Stimulated activated effector memory CD8-positive, alpha-beta T cell treated with anti-CD3 and anti-CD28 coated beads, Interleukin-12 subunit alpha, Interleukin-12 subunit beta, amount 100 ng/mL, for 72 hours (primary cell): ENCODE results near the gene PTPRM.

ENCODE experiments used
- ATAC-seq: fragments of 150-1000 bp; cut with Tn5 transposase; 2 replicates; pipeline ENCODE4 v1.10.0; 2021
- DNase-seq, 2 donors: peaks; one replicate each; pipeline ENCODE4 v3.0.0; 2021 to 2022; ENCODE audit warnings: low spot score in 2 of 2
- H3K27ac Mint-ChIP-seq: one replicate; pipeline ENCODE4 v1.8.0; 2022; ENCODE audit warnings: mild to moderate bottlenecking, mixed read lengths
- H3K36me3 Mint-ChIP-seq: one replicate; pipeline ENCODE4 v1.8.0; 2022; ENCODE audit warnings: mild to moderate bottlenecking, mixed read lengths
- H3K4me1 Mint-ChIP-seq: one replicate; pipeline ENCODE4 v1.8.0; 2022; ENCODE audit warnings: mixed read lengths
- H3K4me3 Mint-ChIP-seq: one replicate; pipeline ENCODE4 v1.8.0; 2022; ENCODE audit warnings: mild to moderate bottlenecking, mixed read lengths
- H3K9me3 Mint-ChIP-seq: one replicate; pipeline ENCODE4 v1.8.0; 2022; ENCODE audit warnings: mixed read lengths

The PTPRM gene

DNA sequence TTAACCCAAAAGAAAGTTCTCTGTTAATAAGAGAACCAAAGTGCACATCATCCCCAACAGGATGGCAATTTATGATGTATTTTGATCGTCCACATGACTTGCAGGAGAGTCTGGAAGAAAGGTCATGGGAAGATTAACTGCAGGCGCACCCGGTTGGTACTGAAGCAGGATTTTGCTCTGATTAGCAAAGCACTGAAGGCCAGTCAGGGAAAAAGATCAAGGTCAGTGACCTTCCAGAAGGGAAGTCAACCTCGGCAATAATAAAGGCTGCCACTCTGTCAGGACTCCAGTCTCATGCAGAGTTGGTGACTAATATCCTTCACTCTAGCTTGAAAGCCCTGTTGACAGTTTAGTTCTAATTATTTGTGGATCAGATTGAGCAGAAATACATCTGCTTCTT is 609.4 kb downstream of the PTPRM start:
- Mint-ChIP-seq H3K27ac (no peak overlapping the region), H3K9me3 (peaks cover 4% of the 10 kb centered on the region), H3K4me3 (no peak overlapping the region), H3K36me3 (no peaks in the 10 kb centered on the region), H3K4me1 (no peaks in the 10 kb centered on the region)
- no peak for DNase-seq
- no peak for ATAC-seq

DNA sequence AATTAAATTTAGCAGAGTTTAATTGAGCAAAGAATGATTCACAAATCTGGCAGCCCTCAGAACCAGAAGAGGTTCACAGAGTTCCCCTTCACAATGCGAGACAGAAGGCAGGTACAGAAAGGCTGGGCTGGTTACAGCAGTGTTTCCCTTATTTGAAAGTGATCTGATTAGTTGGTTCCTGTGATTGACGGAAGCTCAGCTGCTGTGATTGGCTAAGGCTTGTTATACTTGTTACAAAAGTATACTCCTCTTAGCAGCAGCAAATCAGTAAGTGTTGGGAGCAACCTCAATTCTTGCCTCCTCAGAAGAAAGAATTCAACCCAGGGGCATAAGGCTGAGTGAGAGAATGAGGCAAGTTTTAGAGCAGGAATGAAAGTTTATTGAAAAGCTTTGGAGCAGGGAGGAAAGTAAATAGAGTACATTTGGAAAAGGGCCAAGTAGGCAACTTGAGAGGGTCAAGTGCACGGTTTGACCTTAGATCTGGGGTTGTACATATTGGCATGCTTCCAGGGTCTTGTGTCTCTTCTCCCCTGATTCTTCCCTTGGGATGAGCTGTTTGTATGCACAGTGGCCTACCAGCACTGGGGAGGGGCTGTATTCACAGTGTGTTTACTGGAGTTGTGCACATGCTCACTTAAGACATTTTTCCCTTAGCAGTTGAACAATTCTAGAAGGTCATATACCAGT is 610.4 kb downstream of the PTPRM start:
- Mint-ChIP-seq H3K4me3 (no peak overlapping the region), H3K4me1 (no peaks in the 10 kb centered on the region), H3K27ac (no peak overlapping the region), H3K36me3 (no peaks in the 10 kb centered on the region), H3K9me3 (peaks cover 4% of the 10 kb centered on the region)
- no peak for DNase-seq
- no peak for ATAC-seq

DNA sequence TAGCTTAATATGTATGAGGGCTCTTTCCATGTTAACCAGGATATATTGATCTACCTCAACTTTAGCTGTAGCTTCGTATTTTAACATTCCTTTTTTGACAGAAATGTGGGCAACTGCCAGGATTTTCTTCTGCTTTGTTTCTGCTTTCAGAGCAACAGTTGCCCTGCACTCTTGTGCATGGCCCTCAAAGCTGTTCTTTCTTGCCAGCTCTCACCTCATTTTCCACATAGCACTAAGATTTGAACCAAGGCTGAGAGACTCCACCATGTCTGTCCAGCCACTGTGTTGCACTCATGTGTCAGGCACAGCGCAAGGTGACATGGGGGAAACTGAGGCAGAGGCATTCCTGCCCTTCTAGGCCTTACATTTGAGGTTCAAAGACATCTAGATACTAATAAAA is 619.3 kb downstream of the PTPRM start:
- no peak overlapping the region for H3K4me3 Mint-ChIP-seq
- no peak for DNase-seq
- no peak for ATAC-seq
- H3K27ac Mint-ChIP-seq = no peak overlapping the region
- no peaks in the 10 kb centered on the region for H3K36me3 Mint-ChIP-seq
- no peaks in the 10 kb centered on the region for H3K9me3 Mint-ChIP-seq
- no peaks in the 10 kb centered on the region for H3K4me1 Mint-ChIP-seq

DNA sequence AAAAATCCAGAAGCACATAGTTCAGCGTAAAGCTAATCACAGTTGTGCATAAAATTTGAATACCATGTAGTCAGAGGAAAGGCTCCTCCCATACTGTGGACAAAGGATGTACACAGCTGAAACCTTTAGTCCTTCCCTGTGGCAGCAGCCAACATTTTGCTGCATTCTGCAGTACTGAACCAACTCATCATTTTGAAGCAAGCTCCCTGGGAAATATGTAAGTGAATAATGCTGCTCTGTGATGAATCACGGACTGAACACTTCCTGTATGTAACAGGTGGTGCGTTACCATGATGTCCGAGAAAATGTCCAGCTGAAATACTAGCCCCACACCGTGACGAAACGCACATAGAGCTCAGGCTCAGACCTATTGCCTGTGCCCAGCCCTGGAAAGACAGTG is 621.1 kb downstream of the PTPRM start:
- Mint-ChIP-seq H3K4me1 (no peaks in the 10 kb centered on the region), H3K36me3 (no peaks in the 10 kb centered on the region), H3K9me3 (no peaks in the 10 kb centered on the region), H3K4me3 (no peak overlapping the region), H3K27ac (no peak overlapping the region)
- ATAC-seq (no peak), DNase-seq (no peak)

DNA sequence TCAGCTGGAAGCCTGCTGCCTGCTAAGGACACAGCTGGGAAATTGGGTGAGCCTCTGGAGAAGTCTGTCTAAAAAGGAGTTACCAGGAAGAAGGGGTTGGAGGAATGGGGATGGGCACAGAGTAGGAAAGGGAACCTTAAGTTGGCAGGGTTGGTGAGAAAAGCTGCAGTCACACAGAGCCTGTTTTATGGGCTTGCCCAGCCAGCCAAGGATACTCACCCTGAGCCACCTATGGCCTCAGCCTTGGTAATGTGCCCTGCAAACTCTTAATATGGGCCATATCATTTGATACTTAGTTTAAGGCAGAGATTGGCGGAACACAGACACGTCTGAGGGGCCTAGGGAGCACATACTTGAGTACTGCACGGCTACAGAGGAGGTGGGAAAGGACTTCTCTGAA is 623.9 kb downstream of the PTPRM start:
- no peaks in the 10 kb centered on the region for H3K4me1 Mint-ChIP-seq
- no peaks in the 10 kb centered on the region for H3K36me3 Mint-ChIP-seq
- no peak for DNase-seq
- no peak overlapping the region for H3K27ac Mint-ChIP-seq
- no peak overlapping the region for H3K4me3 Mint-ChIP-seq
- ATAC-seq = no peak
- peaks cover 2% of the 10 kb centered on the region for H3K9me3 Mint-ChIP-seq

DNA sequence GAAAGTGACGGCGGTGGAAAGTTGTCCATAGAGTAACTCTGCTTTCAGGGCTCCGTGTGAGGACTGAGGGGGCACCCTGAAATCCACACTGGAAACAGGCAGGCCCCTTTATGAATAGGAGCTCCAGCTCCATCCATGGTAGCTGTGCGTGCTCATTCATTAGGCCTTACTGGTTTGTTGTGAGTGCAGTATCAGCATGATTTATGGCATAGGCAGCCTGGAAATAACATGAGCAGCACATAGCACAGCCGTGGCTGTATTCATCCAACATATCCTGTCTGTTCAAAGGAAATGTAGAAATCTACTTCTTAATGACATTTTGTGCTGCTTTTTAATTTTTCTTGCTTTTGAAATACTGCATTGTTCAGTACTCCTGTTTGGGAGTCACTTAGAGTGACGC is 627.3 kb downstream of the PTPRM start:
- Mint-ChIP-seq H3K9me3 (peaks cover 2% of the 10 kb centered on the region), H3K4me3 (no peak overlapping the region), H3K4me1 (no peaks in the 10 kb centered on the region), H3K36me3 (no peaks in the 10 kb centered on the region), H3K27ac (no peak overlapping the region)
- DNase-seq = no peak
- ATAC-seq = no peak

DNA sequence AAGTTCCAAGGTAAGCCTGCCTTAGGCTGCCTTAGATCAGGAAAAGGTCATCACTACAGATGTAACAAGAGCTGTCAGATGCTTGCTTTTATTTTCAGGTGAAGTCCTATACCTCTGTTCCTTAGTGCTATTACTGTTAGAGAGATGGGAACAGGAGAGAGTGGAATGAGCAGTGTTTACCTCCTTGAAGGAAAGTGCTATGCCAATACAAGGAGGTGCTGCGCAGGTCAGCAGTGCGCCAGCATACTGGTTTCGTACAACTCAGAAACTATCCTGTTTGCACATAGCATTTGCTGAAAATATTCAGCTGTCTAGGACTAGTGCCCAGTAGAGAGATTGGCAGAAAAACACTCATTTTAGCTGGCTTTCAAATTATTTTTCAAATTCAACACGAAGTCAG is 629.1 kb downstream of the PTPRM start:
- H3K4me3 Mint-ChIP-seq = no peak overlapping the region
- H3K4me1 Mint-ChIP-seq = no peaks in the 10 kb centered on the region
- no peak for ATAC-seq
- DNase-seq = no peak
- H3K9me3 Mint-ChIP-seq = peaks cover 2% of the 10 kb centered on the region
- no peak overlapping the region for H3K27ac Mint-ChIP-seq
- H3K36me3 Mint-ChIP-seq = no peaks in the 10 kb centered on the region

DNA sequence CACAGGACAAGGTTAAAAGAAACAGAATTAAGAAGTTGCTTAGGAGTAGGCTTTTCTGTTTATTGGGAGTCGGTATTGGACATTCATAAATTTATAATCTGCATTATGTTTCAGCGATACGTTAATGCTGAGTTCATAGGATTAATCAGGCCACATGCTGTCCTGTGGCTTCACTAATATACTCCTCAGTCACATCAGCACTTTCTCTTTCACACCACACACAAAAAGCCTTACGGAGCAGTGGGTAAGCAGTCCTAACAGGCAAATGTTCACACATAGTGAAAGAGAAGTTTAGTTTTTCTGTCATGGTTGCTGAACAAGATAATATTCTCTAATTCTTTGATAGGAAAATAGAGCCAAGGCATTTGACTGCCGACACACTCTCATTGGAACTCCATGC is 630.4 kb downstream of the PTPRM start:
- no peak for DNase-seq
- Mint-ChIP-seq H3K36me3 (no peaks in the 10 kb centered on the region), H3K4me1 (no peaks in the 10 kb centered on the region), H3K4me3 (no peak overlapping the region), H3K9me3 (peaks cover 2% of the 10 kb centered on the region), H3K27ac (no peak overlapping the region)
- no peak for ATAC-seq

DNA sequence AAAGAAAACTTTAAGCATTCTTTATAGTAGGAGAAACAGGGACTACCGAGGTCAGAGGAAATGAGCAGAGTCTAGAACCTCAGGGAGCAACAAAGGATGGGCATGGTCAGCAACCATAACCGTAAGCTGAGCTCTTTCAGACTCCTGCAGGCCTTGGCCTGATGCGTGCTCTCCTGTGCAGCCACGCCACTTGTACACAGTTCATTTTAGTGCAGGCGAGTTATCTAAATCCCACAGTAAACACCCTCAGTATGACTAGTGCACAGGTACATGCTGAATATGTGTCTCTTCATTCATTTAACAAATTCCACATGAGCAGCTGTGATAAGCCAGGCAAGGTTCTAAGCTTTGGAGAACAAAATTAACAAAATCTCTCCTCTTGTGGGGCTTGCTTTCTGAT is 640.9 kb downstream of the PTPRM start:
- no peak overlapping the region for H3K27ac Mint-ChIP-seq
- peaks cover 7% of the 10 kb centered on the region for H3K9me3 Mint-ChIP-seq
- no peaks in the 10 kb centered on the region for H3K36me3 Mint-ChIP-seq
- peaks cover 4% of the 10 kb centered on the region for H3K4me1 Mint-ChIP-seq
- DNase-seq = no peak
- H3K4me3 Mint-ChIP-seq = no peak overlapping the region
- ATAC-seq = no peak

DNA sequence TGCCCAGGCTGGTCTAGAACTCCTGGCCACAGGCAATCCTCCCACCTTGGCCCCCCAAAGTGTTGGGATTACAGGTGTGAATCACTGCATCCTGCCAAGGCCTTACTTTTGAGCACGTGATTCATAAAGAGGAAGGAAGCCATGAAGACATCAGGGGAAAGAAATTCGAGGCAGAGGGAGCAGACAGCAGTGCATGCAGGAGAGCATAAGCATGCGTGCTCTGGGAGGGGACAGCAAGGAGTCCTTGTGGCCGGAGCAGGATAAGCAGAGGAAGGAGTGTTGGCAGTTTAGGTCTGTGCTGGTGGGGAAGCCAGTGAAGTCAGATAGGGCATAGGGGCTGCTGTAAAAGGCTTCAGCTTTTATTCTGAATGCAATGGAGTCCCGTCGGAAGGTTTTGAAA is 641.6 kb downstream of the PTPRM start:
- no peak overlapping the region for H3K4me3 Mint-ChIP-seq
- peaks cover 7% of the 10 kb centered on the region for H3K9me3 Mint-ChIP-seq
- DNase-seq (no peak), ATAC-seq (no peak)
- H3K27ac Mint-ChIP-seq = no peak overlapping the region
- no peaks in the 10 kb centered on the region for H3K36me3 Mint-ChIP-seq
- H3K4me1 Mint-ChIP-seq = peaks cover 4% of the 10 kb centered on the region

DNA sequence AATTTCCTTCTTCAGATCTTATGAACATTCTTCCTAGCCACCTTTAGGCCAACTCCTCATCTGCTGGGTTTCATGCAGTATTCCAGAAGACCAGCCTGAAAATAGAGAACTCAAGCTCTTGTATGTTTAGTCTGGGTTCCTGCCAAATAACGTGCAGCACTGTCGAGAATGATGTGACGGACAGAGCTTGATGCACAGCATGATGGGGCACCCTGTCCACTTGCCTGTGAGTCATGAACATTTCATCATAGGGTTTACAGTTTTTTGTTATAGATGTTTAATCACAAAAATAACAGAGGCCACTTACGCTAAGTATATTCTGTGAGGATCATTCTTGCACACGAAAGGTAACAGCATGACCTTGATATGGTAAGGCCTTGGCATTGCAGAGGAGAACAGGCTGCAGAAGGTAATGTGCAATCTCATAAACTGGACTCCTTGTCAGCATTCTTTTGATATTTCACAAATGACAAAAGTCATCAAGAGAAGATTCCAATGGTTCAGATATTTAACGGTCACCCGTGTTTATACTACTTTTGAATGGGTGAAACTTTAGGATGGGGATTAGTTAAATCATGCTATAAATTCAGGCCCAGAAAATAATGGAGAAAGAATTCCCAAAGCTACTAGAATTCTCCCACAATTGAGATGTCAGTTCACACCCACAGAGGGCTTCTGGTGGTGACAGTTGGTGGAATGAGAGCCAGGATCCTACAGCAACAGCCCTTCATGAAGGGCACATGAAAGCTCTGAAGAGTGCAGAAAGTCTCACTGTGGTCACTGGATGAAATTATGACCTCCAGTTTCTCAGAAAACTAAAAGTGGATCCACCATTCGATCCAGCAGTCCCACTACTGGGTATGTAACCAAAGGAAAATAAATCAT is 646.0 kb downstream of the PTPRM start:
- no peak for ATAC-seq
- peaks cover 4% of the 10 kb centered on the region for H3K9me3 Mint-ChIP-seq
- H3K27ac Mint-ChIP-seq = no peak overlapping the region
- no peaks in the 10 kb centered on the region for H3K36me3 Mint-ChIP-seq
- peaks cover 4% of the 10 kb centered on the region for H3K4me1 Mint-ChIP-seq
- no peak for DNase-seq
- no peak overlapping the region for H3K4me3 Mint-ChIP-seq

DNA sequence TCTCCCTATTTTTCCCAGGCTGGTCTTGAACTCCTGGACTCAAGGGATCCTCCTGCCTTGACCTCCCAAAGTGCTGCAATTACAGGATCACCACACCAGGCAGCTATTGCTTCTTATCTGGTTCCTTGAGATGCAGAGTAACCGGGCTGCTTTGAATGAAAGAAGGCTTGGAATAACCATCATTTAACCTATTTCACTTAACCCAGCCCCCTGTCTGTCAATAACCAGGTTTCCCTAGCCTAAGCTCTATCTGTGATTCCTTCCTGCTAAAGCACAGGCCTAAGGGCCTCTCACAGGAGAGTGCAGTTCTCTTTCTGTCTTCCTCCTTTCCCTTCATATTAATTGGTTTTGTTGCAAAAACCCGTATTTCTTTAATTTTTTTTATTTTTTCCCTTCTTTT is 648.6 kb downstream of the PTPRM start:
- no peak for ATAC-seq
- Mint-ChIP-seq H3K9me3 (peaks cover 6% of the 10 kb centered on the region), H3K36me3 (no peaks in the 10 kb centered on the region), H3K4me1 (peaks cover 4% of the 10 kb centered on the region), H3K27ac (no peak overlapping the region), H3K4me3 (no peak overlapping the region)
- no peak for DNase-seq

DNA sequence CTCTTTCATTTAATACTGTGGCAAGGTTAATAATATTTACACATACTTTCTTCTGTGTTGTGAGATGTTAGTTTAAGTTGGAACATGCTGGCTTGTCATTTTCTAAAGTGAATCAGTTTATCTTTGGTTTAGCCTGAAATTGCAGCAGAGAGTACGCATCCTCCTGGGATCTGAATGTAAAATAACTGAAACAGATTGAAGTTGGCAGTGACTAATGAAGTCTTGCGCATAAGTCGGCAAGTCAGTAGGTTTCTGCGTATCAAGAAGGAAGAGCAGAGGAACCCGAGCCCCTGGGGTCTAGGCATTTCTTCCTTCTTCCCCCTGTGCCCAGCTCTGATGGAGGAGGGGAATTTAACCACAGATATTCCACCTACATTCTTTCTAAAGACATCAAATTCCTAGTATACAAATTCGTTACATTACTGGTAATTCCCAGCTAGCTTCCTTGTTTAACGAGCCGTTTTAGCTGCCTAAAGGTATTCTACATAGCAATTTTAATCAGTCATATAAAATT is 650.0 kb downstream of the PTPRM start:
- DNase-seq (no peak), ATAC-seq (no peak)
- Mint-ChIP-seq H3K4me3 (no peak overlapping the region), H3K4me1 (no peaks in the 10 kb centered on the region), H3K27ac (no peak overlapping the region), H3K9me3 (peaks cover 3% of the 10 kb centered on the region), H3K36me3 (no peaks in the 10 kb centered on the region)

DNA sequence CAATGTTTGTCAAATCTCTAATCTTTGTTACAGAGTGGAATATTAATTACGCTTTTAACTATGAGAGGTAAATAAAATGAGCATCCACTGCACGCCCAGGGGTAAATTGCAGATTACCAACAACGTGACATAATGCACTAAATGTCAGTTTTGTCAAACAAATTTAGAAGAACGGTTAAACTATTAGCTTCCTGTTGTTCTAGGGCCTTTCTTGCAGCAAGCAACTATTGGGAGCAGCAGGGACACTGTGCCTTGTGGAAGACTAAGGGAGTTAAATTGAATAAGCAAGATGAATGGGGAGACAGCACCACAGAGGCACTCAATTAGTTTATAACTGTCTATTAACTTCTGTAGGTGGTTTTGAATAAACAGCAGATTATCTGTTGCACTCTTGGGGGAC is 651.1 kb downstream of the PTPRM start:
- Mint-ChIP-seq H3K4me3 (no peak overlapping the region), H3K4me1 (no peaks in the 10 kb centered on the region), H3K9me3 (peaks cover 3% of the 10 kb centered on the region), H3K27ac (no peak overlapping the region), H3K36me3 (no peaks in the 10 kb centered on the region)
- no peak for ATAC-seq
- DNase-seq = no peak

DNA sequence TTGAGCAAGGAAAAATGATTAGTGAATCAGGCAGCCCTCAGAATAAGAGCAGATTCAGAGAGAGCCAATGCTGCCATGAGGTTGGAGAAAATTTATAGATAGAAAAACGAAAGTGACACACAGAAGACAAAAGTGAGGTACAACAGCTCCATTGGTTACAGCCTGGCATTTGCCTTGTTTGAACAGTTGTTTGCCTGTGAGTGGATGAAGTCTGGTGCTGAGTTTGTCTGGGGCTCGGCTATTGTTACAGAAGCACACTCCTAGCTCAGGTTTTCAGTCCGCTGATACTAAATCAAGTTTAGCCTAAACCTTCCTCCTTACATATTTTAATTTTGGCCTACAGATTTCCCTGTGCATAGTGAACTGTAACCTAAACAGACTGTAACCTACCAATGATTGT is 654.3 kb downstream of the PTPRM start:
- no peaks in the 10 kb centered on the region for H3K4me1 Mint-ChIP-seq

DNA sequence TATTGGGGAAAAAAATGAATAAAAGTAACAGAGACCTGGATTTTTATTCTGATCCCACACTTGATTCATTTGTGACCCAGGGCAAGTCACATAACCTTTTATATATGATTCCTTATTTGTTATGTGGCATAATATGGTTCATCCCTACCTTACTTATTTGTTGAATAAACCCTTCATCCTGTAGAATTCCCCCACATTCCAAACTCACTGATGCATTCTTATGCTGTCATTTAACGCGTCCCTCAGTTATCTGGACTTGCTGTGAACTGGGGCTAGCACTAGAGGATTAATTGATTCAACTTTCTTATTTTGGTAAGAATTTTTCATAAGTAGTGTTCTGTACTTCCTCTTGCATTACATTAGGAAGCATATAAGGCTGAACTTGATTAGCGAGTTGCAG is 657.5 kb downstream of the PTPRM start:
- Mint-ChIP-seq H3K4me1 (no peaks in the 10 kb centered on the region), H3K4me3 (no peak overlapping the region), H3K9me3 (peaks cover 3% of the 10 kb centered on the region), H3K36me3 (no peaks in the 10 kb centered on the region), H3K27ac (no peak overlapping the region)
- ATAC-seq (no peak), DNase-seq (no peak)

More for the DNA sequence above, 654.3 kb downstream of the PTPRM start:
- no peak for DNase-seq
- Mint-ChIP-seq H3K27ac (no peak overlapping the region), H3K36me3 (no peaks in the 10 kb centered on the region), H3K4me3 (no peak overlapping the region), H3K9me3 (peaks cover 3% of the 10 kb centered on the region)
- ATAC-seq = no peak
